K562 (cell line): ENCODE results near the gene PIK3C2B. TPM values are rescaled to one million over a fixed set of nuclear protein-coding genes. Genes with fewer than 3 reads are reported as not detected.

Source experiments
- AFF1 ChIP-seq, 2 experiments: fragments of 450-650 bp; IDR thresholded peaks; 2 replicates each; pipeline ENCODE4 v1.6.1; 2018; ENCODE audit warnings: mild to moderate bottlenecking in 2 of 2, low read depth in 1 of 2; ENCODE audit not compliant: partially characterized antibody in 2 of 2
- BRF1 ChIP-seq: IDR thresholded peaks from 3 replicates; pipeline ENCODE4 v1.6.1; 2011; ENCODE audit warnings: borderline replicate concordance, mild to moderate bottlenecking; ENCODE audit not compliant: insufficient read length; ENCODE audit errors: extremely low read depth
- E2F8 ChIP-seq: fragments of 450-650 bp; IDR thresholded peaks from 2 replicates; pipeline ENCODE4 v1.7.1; 2018; ENCODE audit warnings: mild to moderate bottlenecking, low read depth; ENCODE audit not compliant: partially characterized antibody
- EP400 ChIP-seq: fragments of 450-650 bp; IDR thresholded peaks from 2 replicates; pipeline ENCODE4 v1.6.1; 2017; ENCODE audit warnings: antibody characterized with exemption, mild to moderate bottlenecking, moderate library complexity
- GABPB1 ChIP-seq: sonication (generic); formaldehyde crosslinking; IDR thresholded peaks from 2 replicates; pipeline ENCODE4 v1.8.0; 2022; ENCODE audit warnings: mild to moderate bottlenecking, missing genetic modification reagents
- HES1 ChIP-seq: fragments of 450-650 bp; IDR thresholded peaks from 2 replicates; pipeline ENCODE4 v1.6.1; 2016; ENCODE audit warnings: low read depth, mild to moderate bottlenecking, moderate library complexity
- KAT7 ChIP-seq: sonication (generic); formaldehyde crosslinking; IDR thresholded peaks from 2 replicates; pipeline ENCODE4 v1.8.0; 2022; ENCODE audit warnings: missing genetic modification reagents, mild to moderate bottlenecking, borderline replicate concordance
- KHSRP ChIP-seq: fragments of 450-650 bp; IDR thresholded peaks from 2 replicates; pipeline ENCODE4 v1.6.1; 2017
- MYNN ChIP-seq, 2 experiments: sonication (generic); formaldehyde crosslinking in 1 of 2; IDR thresholded peaks; 2 replicates each; pipeline versions ENCODE4 v1.5.0 to v1.6.1; 2016 to 2020; ENCODE audit warnings: antibody characterized with exemption in 1 of 2, missing genetic modification reagents in 1 of 2
- RBM15 ChIP-seq: fragments of 200-400 bp; formaldehyde crosslinking; IDR thresholded peaks from 2 replicates; pipeline ENCODE4 v1.6.1; 2018; ENCODE audit warnings: mild to moderate bottlenecking, low read length, moderate library complexity; ENCODE audit not compliant: insufficient read depth
- ZBTB1 ChIP-seq: sonication (generic); formaldehyde crosslinking; IDR thresholded peaks from 2 replicates; pipeline ENCODE4 v1.8.1; 2023; ENCODE audit warnings: missing genetic modification reagents, low read depth, mild to moderate bottlenecking, borderline replicate concordance
- ZBTB9 ChIP-seq: fragments of 450-650 bp; formaldehyde crosslinking; IDR thresholded peaks from 2 replicates; pipeline ENCODE4 v1.4.0; 2020; ENCODE audit warnings: mild to moderate bottlenecking, moderate library complexity
- ZNF263 ChIP-seq: sonication (generic); formaldehyde crosslinking; IDR thresholded peaks from 2 replicates; pipeline ENCODE4 v1.8.0; 2022; ENCODE audit warnings: mild to moderate bottlenecking, missing genetic modification reagents, borderline replicate concordance
- polyA plus RNA-seq, 8 experiments: library from polyadenylated mRNA; depleted of rRNA in 4 of 8; stranded (reverse) in 5 of 8; unstranded in 3 of 8; fragments of >200 nt; fragmentation: Nextera tagmentation in 2 of 8; fragmentation: Illumina TruSeq in 1 of 8; extraction: Ambion mirVana in 2 of 8; extraction: Trizol in 1 of 8; gene quantifications; 2 replicates each; pipeline versions ENCODE4 v1.2.1 to v1.2.3, GENCODE V29; 2011 to 2014; ENCODE audit warnings: inconsistent platforms in 1 of 8, missing spikeins in 1 of 8
- total RNA-seq, 7 experiments: library from RNA; depleted of rRNA in 6 of 7; stranded (reverse); fragments of >200 nt in 6 of 7; fragmentation: Illumina TruSeq in 2 of 7; extraction: Trizol in 2 of 7; gene quantifications; 2 replicates each; pipeline versions ENCODE4 v1.2.1 to v1.2.3, GENCODE V29; 2011 to 2021; ENCODE audit warnings: low replicate concordance in 1 of 7
- TF ChIP-seq, protein P1 (sequence below): sonication (generic); formaldehyde crosslinking; IDR thresholded peaks from 2 replicates; pipeline ENCODE4 v1.8.0; 2022; ENCODE audit warnings: mild to moderate bottlenecking, missing genetic modification reagents

Gene PIK3C2B
- total and polyA plus RNA-seq, 9 of the 15 experiments (the other 6 are each of a cell fraction or from before 2014, with no cell fraction given) = 0.10 to 2.9 (median 0.72) TPM

DNA sequence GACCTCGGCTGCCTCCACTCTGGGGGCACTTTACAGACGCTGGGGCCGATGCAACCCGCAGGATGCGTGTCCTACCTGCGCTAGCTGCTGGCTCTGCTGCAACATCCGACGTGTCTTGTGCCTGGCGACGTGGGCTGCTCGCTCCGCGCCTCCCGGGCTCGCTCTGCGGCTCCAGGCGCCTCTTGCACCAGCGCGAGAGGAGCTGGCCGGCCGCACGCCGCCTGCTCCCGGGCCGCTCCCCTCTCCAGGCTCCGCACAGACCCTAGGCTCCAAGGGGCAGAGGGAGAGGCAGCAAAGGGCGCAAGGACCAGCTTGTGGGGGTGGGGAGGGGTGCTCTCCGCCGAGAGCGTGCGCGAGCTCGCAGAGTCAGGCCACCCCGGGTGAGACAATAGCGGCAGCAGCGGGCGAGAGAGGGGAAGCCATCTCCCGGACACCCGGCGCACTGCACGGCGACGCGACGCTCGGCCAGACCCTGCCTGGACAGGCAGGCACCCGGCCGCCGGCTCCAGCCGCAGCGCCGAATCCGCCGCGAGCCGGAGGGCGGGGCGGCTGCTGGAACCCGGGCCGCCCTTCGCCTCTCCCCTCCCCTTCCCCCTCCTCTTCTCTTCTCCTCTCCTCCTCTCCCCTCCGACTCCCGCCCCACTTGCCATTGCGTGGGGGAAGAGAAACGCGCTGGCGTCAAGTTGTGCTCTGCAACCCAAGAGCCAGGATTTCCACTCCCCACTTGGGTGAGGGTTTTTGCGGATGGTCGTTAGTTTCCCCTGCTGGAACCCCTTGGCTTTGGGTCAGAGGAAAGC is at the start of gene PIK3C2B (continued):
- TF ChIP-seq KAT7 (CRISPR knock-in tag) (peak; percentile 95), BRF1 (no peak), ZBTB9 (peak; percentile 83), RBM15 (no peak), HES1 (no peak), MYNN (IDR thresholded peaks at IDR 0.05) (no peak), MYNN (CRISPR knock-in tag; IDR thresholded peaks at IDR 0.05) (no peak), EP400 (no peak), KHSRP (no peak), ZBTB1 (CRISPR knock-in tag) (no peak), AFF1 (IDR thresholded peaks at IDR 0.05; ENCODE audit: low read depth in 1 of 2, partially characterized antibody in 2 of 2) (no peak), GABPB1 (peak; percentile 76; the same call in 1 of the 2 replicates), ZNF263 (CRISPR knock-in tag) (peak; percentile 46; the same call in 1 of the 2 replicates), E2F8 (no peak)
- TF ChIP-seq, protein P1, sequence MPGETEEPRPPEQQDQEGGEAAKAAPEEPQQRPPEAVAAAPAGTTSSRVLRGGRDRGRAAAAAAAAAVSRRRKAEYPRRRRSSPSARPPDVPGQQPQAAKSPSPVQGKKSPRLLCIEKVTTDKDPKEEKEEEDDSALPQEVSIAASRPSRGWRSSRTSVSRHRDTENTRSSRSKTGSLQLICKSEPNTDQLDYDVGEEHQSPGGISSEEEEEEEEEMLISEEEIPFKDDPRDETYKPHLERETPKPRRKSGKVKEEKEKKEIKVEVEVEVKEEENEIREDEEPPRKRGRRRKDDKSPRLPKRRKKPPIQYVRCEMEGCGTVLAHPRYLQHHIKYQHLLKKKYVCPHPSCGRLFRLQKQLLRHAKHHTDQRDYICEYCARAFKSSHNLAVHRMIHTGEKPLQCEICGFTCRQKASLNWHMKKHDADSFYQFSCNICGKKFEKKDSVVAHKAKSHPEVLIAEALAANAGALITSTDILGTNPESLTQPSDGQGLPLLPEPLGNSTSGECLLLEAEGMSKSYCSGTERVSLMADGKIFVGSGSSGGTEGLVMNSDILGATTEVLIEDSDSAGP = peak; percentile 46; the same call in 1 of the 2 replicates
- TF ChIP-seq, all 486 proteins: peak for 112
